GM19240 (cell line): ENCODE measurements around the gene SKI.

Source experiments
- DNase-seq: peaks from one replicate; pipeline ENCODE4 v3.0.0; 2011; ENCODE audit warnings: low spot score; ENCODE audit not compliant: insufficient read length

SKI gene

GRCh38 chr1:2228157-2228594 lies at the start of gene SKI:
Gene SKI (plus strand): TSS chr1:2228319. CDS start chr1:2228767, 448 bp downstream.
- DNase-seq: no peak

GRCh38 chr1:2178875-2179274 lies 49.2 kb upstream of the SKI start:
- no peak for DNase-seq

- no peak for DNase-seq
Observed at GRCh38 chr1:2179283-2180013, 48.7 kb upstream of the SKI start.

GRCh38 chr1:2180297-2181245 lies 47.5 kb upstream of the SKI start:
- DNase-seq: no peak

- DNase-seq: no peak
Observed at GRCh38 chr1:2181271-2181670, 46.8 kb upstream of the SKI start.

- DNase-seq: no peak
Observed at GRCh38 chr1:2181752-2182151, 46.4 kb upstream of the SKI start.

- no peak for DNase-seq
Observed at GRCh38 chr1:2182376-2182775, 45.7 kb upstream of the SKI start.

GRCh38 chr1:2183937-2184334 lies 44.2 kb upstream of the SKI start:
- no peak for DNase-seq

- DNase-seq: no peak
Observed at GRCh38 chr1:2184531-2184930, 43.6 kb upstream of the SKI start.

GRCh38 chr1:2184934-2185333 lies 43.2 kb upstream of the SKI start:
- no peak for DNase-seq

- no peak for DNase-seq
Observed at GRCh38 chr1:2185880-2186855, 42.0 kb upstream of the SKI start.

GRCh38 chr1:2186901-2187300 lies 41.2 kb upstream of the SKI start:
- no peak for DNase-seq

GRCh38 chr1:2187619-2188018 lies 40.5 kb upstream of the SKI start:
- DNase-seq: no peak

GRCh38 chr1:2188336-2188735 lies 39.8 kb upstream of the SKI start:
- no peak for DNase-seq

- peak; percentile 51 for DNase-seq
Observed at GRCh38 chr1:2189459-2190425, 38.4 kb upstream of the SKI start.

GRCh38 chr1:2190491-2190976 lies 37.6 kb upstream of the SKI start:
- no peak for DNase-seq

- DNase-seq: no peak
Observed at GRCh38 chr1:2192031-2192995, 35.8 kb upstream of the SKI start.

- no peak for DNase-seq
Observed at GRCh38 chr1:2193514-2194281, 34.4 kb upstream of the SKI start.
